Vagina (tissue), 2 donors: Measurements from ENCODE around the gene MYO19. TPM values are rescaled to one million over a fixed set of nuclear protein-coding genes. Genes with fewer than 3 reads are reported as not detected.
A peak's percentile ranks its signal among the peaks of the same experiment; 100 is the strongest.

ENCODE experiments used
- DNase-seq, 2 donors: peaks; one replicate each; pipeline ENCODE4 v3.0.0-alpha.2; 2017; ENCODE audit errors: extremely low spot score in 2 of 2
- H3K27ac ChIP-seq: fragments of 200-600 bp; sonication (generic); one replicate; pipeline ENCODE4 v1.5.1; 2019
- H3K27me3 ChIP-seq: fragments of 200-600 bp; sonication (generic); one replicate; pipeline ENCODE4 v1.5.1; 2019
- H3K36me3 ChIP-seq, 2 donors: fragments of 200-600 bp; sonication (generic); one replicate each; pipeline ENCODE4 v1.5.1; 2017 to 2019
- H3K4me1 ChIP-seq: fragments of 200-600 bp; sonication (generic); one replicate; pipeline ENCODE4 v1.5.1; 2019
- H3K4me3 ChIP-seq, 2 donors: fragments of 200-600 bp; sonication (generic); 1 replicate in 1 of 2; 2 replicates in 1 of 2; pipeline ENCODE4 v1.5.1; 2016 to 2019
- H3K9me3 ChIP-seq: fragments of 200-600 bp; sonication (generic); one replicate; pipeline ENCODE4 v1.5.1; 2019
- CTCF ChIP-seq, 3 experiments: fragments of 450-650 bp in 2 of 3; fragments of 200-600 bp in 1 of 3; sonication (generic) in 1 of 3; IDR thresholded peaks; one replicate each; pipeline ENCODE4 v1.5.1; 2017 to 2019; ENCODE audit warnings: antibody characterized with exemption in 3 of 3, mild to moderate bottlenecking in 2 of 3, moderate library complexity in 2 of 3
- POLR2A ChIP-seq, 2 donors: fragments of 450-650 bp; IDR thresholded peaks; one replicate each; pipeline ENCODE4 v1.6.1; 2017; ENCODE audit warnings: antibody characterized with exemption in 2 of 2, mild to moderate bottlenecking in 2 of 2, moderate library complexity in 2 of 2
- POLR2AphosphoS5 ChIP-seq, 2 donors: sonication (generic); formaldehyde crosslinking; IDR thresholded peaks; one replicate each; pipeline ENCODE4 v1.9.0; 2017; ENCODE audit warnings: antibody characterized with exemption in 2 of 2, mild to moderate bottlenecking in 2 of 2, low read depth in 1 of 2; ENCODE audit not compliant: insufficient read depth in 1 of 2
- intact Hi-C: fragments of 100-400 bp; cut with DNase I; formaldehyde crosslinking; loops from one replicate; pipeline ENCODE4 v1.15.1; 2023
- total RNA-seq: library from RNA; depleted of rRNA; stranded (reverse); fragments of >200 nt; gene quantifications from one replicate; pipeline ENCODE4 v1.2.3, GENCODE V29; 2016

MYO19 gene
- 112 TPM for total RNA-seq

GRCh38 chr17:36534840-36535668, at the start of gene MYO19, which contains the start of gene PIGW:
Gene MYO19 (minus strand): TSS chr17:36534868. CDS start chr17:36532538, 2,330 bp downstream.
Gene PIGW (plus strand): TSS chr17:36534987. CDS start chr17:36537102, 2,115 bp downstream.
- no peaks in the 10 kb centered on the region for H3K9me3 ChIP-seq
- H3K4me1 ChIP-seq = peaks cover 27% of the 10 kb centered on the region
- H3K4me3 ChIP-seq = peak within 1 kb of the TSS; percentile 70 to 76
- DNase-seq = no peak
- H3K27me3 ChIP-seq = no peaks in the 10 kb centered on the region
- peak within 1 kb of the TSS; percentile 91 for H3K27ac ChIP-seq
- peak; percentile 80 to 98 for TF ChIP-seq POLR2AphosphoS5 (IDR thresholded peaks at IDR 0.05; ENCODE audit: insufficient read depth in 1 of 2, low read depth in 1 of 2)
- peak in 1 of 2 donors; percentile 75 for TF ChIP-seq POLR2A (IDR thresholded peaks at IDR 0.05)
- TF ChIP-seq CTCF (IDR thresholded peaks at IDR 0.05) = peak in 1 of 3 experiments; percentile 4
- H3K36me3 ChIP-seq = peaks cover 0 to 22% of the 10 kb centered on the region in 2 donors
- intact Hi-C loops = no loop called here

- DNase-seq = no peak
- H3K36me3 ChIP-seq = peaks cover 0 to 90% of the 10 kb centered on the region in 2 donors
- no peaks in the 10 kb centered on the region for H3K27me3 ChIP-seq
- TF ChIP-seq POLR2A (IDR thresholded peaks at IDR 0.05) = no peak
- TF ChIP-seq POLR2AphosphoS5 (IDR thresholded peaks at IDR 0.05; ENCODE audit: insufficient read depth in 1 of 2, low read depth in 1 of 2) = no peak
- TF ChIP-seq CTCF (IDR thresholded peaks at IDR 0.05) = no peak
- H3K27ac ChIP-seq = no peak overlapping the region
- no peaks in the 10 kb centered on the region for H3K9me3 ChIP-seq
- no peaks in the 10 kb centered on the region for H3K4me1 ChIP-seq
- intact Hi-C loops = no loop called here
- H3K4me3 ChIP-seq = no peak overlapping the region
Observed at GRCh38 chr17:36583787-36584186, 49.1 kb upstream of the MYO19 start.

GRCh38 chr17:36578671-36579070, 44.0 kb upstream of the MYO19 start:
- H3K4me1 ChIP-seq = no peaks in the 10 kb centered on the region
- DNase-seq = no peak
- no peak overlapping the region for H3K4me3 ChIP-seq
- no peaks in the 10 kb centered on the region for H3K9me3 ChIP-seq
- H3K27me3 ChIP-seq = no peaks in the 10 kb centered on the region
- H3K36me3 ChIP-seq = peaks cover 0 to 58% of the 10 kb centered on the region in 2 donors
- intact Hi-C loops = no loop called here
- TF ChIP-seq POLR2A (IDR thresholded peaks at IDR 0.05) (no peak), POLR2AphosphoS5 (IDR thresholded peaks at IDR 0.05; ENCODE audit: insufficient read depth in 1 of 2, low read depth in 1 of 2) (no peak), CTCF (IDR thresholded peaks at IDR 0.05) (no peak)
- no peak overlapping the region for H3K27ac ChIP-seq

- intact Hi-C loops = no loop called here
Observed at GRCh38 chr17:36576793-36577192, 42.1 kb upstream of the MYO19 start.

More at GRCh38 chr17:36576793-36577192, 42.1 kb upstream of the MYO19 start:
- H3K27me3 ChIP-seq = no peaks in the 10 kb centered on the region
- H3K4me1 ChIP-seq = no peaks in the 10 kb centered on the region
- peaks cover 0 to 46% of the 10 kb centered on the region in 2 donors for H3K36me3 ChIP-seq
- no peak overlapping the region for H3K27ac ChIP-seq
- no peak for DNase-seq
- H3K4me3 ChIP-seq = no peak overlapping the region
- H3K9me3 ChIP-seq = no peaks in the 10 kb centered on the region
- TF ChIP-seq CTCF (IDR thresholded peaks at IDR 0.05) = no peak
